ENCODE data around the gene GRIK1.

Gene GRIK1

DNA sequence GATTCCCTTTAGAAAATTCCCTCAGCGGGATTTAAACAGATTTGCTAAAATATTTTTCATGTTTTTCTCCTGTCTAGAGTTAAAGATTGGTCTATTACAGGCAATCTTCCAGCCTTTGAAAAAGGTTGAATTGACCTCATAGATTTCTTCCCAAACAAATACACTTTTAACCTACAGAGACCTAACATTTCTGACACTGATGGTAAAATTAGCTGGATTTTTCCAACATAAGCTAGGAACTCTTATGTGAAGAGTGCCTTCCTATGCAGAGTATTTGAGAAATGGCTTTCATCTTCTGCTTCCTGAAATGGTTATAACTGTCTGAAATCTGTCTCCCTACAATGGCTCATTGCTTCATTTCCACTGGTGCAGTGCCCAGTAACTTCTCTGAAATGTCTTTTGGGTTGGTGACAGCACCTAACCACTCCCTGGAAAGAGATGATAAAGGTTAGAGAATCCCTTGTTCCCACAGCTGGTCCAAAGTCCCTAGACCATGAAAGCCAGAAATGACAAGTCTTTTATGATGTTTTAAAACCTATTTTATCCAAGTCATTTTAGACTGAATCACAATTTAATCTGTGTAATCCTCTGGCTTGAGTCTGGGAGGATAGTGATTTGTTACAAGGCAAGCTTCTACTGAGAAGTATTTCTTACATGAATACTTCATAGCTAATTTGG is 371.6 kb downstream of the GRIK1 start:
- Histone ChIP-seq H3K4me1 (ENCODE audit: insufficient read depth, poor library complexity, severe bottlenecking) (no peaks in the 10 kb centered on the region), H3K9me3 (ENCODE audit: severe bottlenecking) (no peaks in the 10 kb centered on the region), H3K27ac (ENCODE audit: poor library complexity, severe bottlenecking) (no peak overlapping the region), H3K27me3 (ENCODE audit: insufficient read depth, poor library complexity, severe bottlenecking) (no peaks in the 10 kb centered on the region), H3K36me3 (ENCODE audit: low read depth) (no peaks in the 10 kb centered on the region), H3K4me3 (ENCODE audit: severe bottlenecking) (no peak overlapping the region)
- TF ChIP-seq, protein P1, sequence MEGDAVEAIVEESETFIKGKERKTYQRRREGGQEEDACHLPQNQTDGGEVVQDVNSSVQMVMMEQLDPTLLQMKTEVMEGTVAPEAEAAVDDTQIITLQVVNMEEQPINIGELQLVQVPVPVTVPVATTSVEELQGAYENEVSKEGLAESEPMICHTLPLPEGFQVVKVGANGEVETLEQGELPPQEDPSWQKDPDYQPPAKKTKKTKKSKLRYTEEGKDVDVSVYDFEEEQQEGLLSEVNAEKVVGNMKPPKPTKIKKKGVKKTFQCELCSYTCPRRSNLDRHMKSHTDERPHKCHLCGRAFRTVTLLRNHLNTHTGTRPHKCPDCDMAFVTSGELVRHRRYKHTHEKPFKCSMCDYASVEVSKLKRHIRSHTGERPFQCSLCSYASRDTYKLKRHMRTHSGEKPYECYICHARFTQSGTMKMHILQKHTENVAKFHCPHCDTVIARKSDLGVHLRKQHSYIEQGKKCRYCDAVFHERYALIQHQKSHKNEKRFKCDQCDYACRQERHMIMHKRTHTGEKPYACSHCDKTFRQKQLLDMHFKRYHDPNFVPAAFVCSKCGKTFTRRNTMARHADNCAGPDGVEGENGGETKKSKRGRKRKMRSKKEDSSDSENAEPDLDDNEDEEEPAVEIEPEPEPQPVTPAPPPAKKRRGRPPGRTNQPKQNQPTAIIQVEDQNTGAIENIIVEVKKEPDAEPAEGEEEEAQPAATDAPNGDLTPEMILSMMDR (IDR thresholded peaks at IDR 0.05; ENCODE audit: poor library complexity, severe bottlenecking) = no peak
- DNase-seq (ENCODE audit: low spot score) = no peak
- ATAC-seq (ENCODE audit: low read depth) = no peak

DNA sequence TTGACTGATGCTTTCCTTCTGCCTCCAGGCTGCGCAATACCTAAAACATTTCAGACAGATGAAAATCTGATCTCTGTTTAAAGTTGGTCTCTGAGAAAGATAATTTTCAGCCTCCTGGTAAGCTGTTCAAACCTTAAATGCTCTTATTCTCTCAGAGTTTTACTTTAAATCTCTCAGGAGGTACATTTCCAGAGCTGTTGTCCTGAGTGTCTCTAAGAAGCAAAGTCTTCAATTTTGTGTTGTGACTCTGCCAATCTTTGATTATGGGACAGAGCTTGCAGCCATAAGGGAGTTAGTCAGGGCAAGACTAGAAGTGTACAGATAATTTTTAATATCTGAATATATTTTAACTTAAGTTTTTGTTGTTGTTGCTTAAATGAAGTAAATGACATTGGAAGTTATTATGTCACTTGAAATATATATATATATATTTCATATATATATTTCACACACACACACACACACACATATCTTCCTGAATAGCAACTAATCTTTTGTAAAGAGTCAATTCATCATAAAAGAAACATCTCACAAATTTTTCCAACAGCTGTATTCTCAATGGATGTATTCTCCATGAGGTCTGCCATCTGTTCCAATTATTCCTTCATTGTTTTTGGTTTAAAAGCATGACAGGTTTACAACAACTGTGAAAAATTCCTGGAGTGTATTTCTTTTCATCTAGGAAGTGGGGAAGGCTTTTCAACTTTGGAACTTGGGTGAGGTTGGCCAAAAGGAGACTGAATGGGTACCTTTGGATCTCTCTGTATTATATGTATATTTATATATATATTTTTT is 381.7 kb downstream of the GRIK1 start:
- DNase-seq (ENCODE audit: low spot score) (no peak), ATAC-seq (ENCODE audit: low read depth) (no peak)
- H3K4me3 ChIP-seq (ENCODE audit: severe bottlenecking) = no peak overlapping the region
- H3K36me3 ChIP-seq (ENCODE audit: low read depth) = no peaks in the 10 kb centered on the region
- no peak overlapping the region for H3K27ac ChIP-seq (ENCODE audit: poor library complexity, severe bottlenecking)
- no peaks in the 10 kb centered on the region for H3K4me1 ChIP-seq (ENCODE audit: insufficient read depth, poor library complexity, severe bottlenecking)
- TF ChIP-seq, protein P1 (IDR thresholded peaks at IDR 0.05; ENCODE audit: poor library complexity, severe bottlenecking) = no peak
- no peaks in the 10 kb centered on the region for H3K9me3 ChIP-seq (ENCODE audit: severe bottlenecking)
- H3K27me3 ChIP-seq (ENCODE audit: insufficient read depth, poor library complexity, severe bottlenecking) = no peaks in the 10 kb centered on the region

DNA sequence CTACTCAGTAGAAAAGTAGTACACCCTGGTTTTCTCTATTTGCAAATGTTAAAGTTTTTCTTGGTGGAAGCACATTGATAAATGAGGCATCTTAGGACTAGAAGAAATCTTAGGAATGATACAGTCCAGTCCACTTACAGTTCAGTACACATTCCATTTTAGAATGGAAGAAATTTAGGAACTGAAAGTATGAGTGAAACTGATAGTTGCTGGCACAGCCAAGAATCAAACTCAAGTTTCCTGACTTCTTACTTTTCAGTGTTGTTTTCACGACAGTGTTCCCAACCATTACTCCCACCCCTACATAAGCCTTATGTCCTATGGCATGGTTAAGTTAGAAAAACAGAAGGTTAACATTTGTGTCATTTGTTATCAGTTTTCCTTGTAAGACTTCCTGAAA is 382.6 kb downstream of the GRIK1 start:
- H3K27me3 ChIP-seq (ENCODE audit: insufficient read depth, poor library complexity, severe bottlenecking) = no peaks in the 10 kb centered on the region
- TF ChIP-seq, protein P1 (IDR thresholded peaks at IDR 0.05; ENCODE audit: poor library complexity, severe bottlenecking) = no peak
- DNase-seq (ENCODE audit: low spot score) (no peak), ATAC-seq (ENCODE audit: low read depth) (no peak)
- H3K9me3 ChIP-seq (ENCODE audit: severe bottlenecking) = no peaks in the 10 kb centered on the region
- H3K4me3 ChIP-seq (ENCODE audit: severe bottlenecking) = no peak overlapping the region
- H3K36me3 ChIP-seq (ENCODE audit: low read depth) = no peaks in the 10 kb centered on the region
- no peak overlapping the region for H3K27ac ChIP-seq (ENCODE audit: poor library complexity, severe bottlenecking)
- H3K4me1 ChIP-seq (ENCODE audit: insufficient read depth, poor library complexity, severe bottlenecking) = no peaks in the 10 kb centered on the region

DNA sequence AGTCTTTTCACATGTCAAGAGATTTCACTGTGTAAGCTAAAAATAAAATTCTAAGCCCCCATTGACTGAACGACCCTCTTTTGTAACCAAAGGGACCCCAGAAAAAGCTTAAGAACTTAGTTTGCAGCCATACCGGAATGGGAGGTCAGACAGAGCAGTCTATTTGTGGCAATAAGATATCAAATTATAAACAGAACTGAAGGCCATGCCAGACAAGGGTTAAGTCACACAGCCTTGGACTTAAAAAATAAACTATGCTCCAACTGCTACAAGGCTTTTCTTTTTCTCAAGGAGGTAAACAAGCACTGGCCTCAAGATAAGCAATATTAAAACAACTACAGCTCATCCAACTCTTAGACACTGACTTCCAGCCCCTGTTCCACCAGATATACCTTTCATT is 384.2 kb downstream of the GRIK1 start:
- TF ChIP-seq, protein P1 (IDR thresholded peaks at IDR 0.05; ENCODE audit: poor library complexity, severe bottlenecking) = no peak
- Histone ChIP-seq H3K4me3 (ENCODE audit: severe bottlenecking) (no peak overlapping the region), H3K27ac (ENCODE audit: poor library complexity, severe bottlenecking) (no peak overlapping the region), H3K9me3 (ENCODE audit: severe bottlenecking) (no peaks in the 10 kb centered on the region), H3K27me3 (ENCODE audit: insufficient read depth, poor library complexity, severe bottlenecking) (no peaks in the 10 kb centered on the region), H3K4me1 (ENCODE audit: insufficient read depth, poor library complexity, severe bottlenecking) (no peaks in the 10 kb centered on the region), H3K36me3 (ENCODE audit: low read depth) (no peaks in the 10 kb centered on the region)
- no peak for ATAC-seq (ENCODE audit: low read depth)
- no peak for DNase-seq (ENCODE audit: low spot score)

DNA sequence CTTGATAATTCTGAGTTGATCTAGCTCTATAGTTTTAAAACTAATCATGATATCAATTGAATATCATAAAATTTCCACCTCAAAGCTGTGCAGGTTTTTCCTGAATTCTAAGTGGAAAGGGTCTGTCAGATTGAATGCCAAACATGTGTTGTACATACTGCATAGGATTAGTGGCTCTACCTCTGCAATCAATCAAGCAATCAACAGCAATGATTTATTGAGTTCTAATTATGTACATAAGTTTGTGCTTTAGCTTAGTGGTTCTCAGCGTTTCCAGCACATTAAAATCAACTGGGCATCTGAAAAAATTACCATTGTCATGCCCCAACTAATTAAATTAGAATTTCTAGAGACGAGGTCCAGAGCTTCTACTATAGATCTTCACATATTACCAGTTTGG is 389.6 kb downstream of the GRIK1 start:
- no peaks in the 10 kb centered on the region for H3K4me1 ChIP-seq (ENCODE audit: insufficient read depth, poor library complexity, severe bottlenecking)
- no peaks in the 10 kb centered on the region for H3K9me3 ChIP-seq (ENCODE audit: severe bottlenecking)
- no peak overlapping the region for H3K4me3 ChIP-seq (ENCODE audit: severe bottlenecking)
- DNase-seq (ENCODE audit: low spot score) (no peak), ATAC-seq (ENCODE audit: low read depth) (no peak)
- no peaks in the 10 kb centered on the region for H3K27me3 ChIP-seq (ENCODE audit: insufficient read depth, poor library complexity, severe bottlenecking)
- H3K27ac ChIP-seq (ENCODE audit: poor library complexity, severe bottlenecking) = no peak overlapping the region
- H3K36me3 ChIP-seq (ENCODE audit: low read depth) = no peaks in the 10 kb centered on the region
- TF ChIP-seq, protein P1 (IDR thresholded peaks at IDR 0.05; ENCODE audit: poor library complexity, severe bottlenecking) = no peak
